PC-3 (cell line): Measurements from ENCODE around the gene IQGAP1. TPM values are rescaled to one million over a fixed set of nuclear protein-coding genes. Genes with fewer than 3 reads are reported as not detected.

Experiments
- ATAC-seq: fragments of 200-7000 bp; cut with Tn5 transposase; 2 replicates; pipeline ENCODE4 v1.9.1; 2020; ENCODE audit warnings: mild to moderate bottlenecking, moderate library complexity
- BruUV-seq: library from RNA; stranded (reverse); fragments of 400-500 nt; replicated peaks from 2 replicates; lab custom pipeline; 2021; lab: Mats Ljungman, UMichigan
- CTCF ChIA-PET: fragments of 300-600 bp; sonication (Branson Sonifier 250); formaldehyde crosslinking; loops from one replicate; lab custom pipeline; 2022; ENCODE audit warnings: antibody characterized with exemption; lab: Charles Lee
- POLR2A ChIA-PET: fragments of 300-600 bp; sonication (Branson Sonifier 250); formaldehyde crosslinking; loops from one replicate; lab custom pipeline; 2022; ENCODE audit warnings: antibody characterized with exemption; ENCODE audit not compliant: unreplicated experiment; lab: Charles Lee
- DNase-seq: peaks from one replicate; pipeline ENCODE4 v3.0.0-alpha.2; 2015
- H2AFZ ChIP-seq: fragments of 300-600 bp; sonication (generic); 2 replicates; pipeline ENCODE4 v1.6.0; 2016; ENCODE audit warnings: antibody characterized with exemption, low read length
- H3F3A ChIP-seq: fragments of 300-600 bp; sonication (generic); one replicate; pipeline ENCODE4 v1.6.0; 2017; ENCODE audit warnings: antibody characterized with exemption, low read length, control low read depth, mild to moderate bottlenecking; ENCODE audit not compliant: unreplicated experiment
- H3K27ac ChIP-seq: fragments of 300-600 bp; sonication (generic); 2 replicates; pipeline ENCODE4 v1.5.1; 2016; ENCODE audit warnings: mild to moderate bottlenecking, low read length
- H3K27me3 ChIP-seq: fragments of 300-600 bp; sonication (generic); 2 replicates; pipeline ENCODE4 v1.6.1; 2016; ENCODE audit warnings: low read length, mixed read lengths
- H3K36me3 ChIP-seq: fragments of 300-600 bp; sonication (generic); 2 replicates; pipeline ENCODE4 v1.6.1; 2016; ENCODE audit warnings: low read depth, mixed run types, low read length, mixed read lengths
- H3K4me1 ChIP-seq: fragments of 300-600 bp; sonication (generic); 2 replicates; pipeline ENCODE4 v1.5.1; 2016; ENCODE audit warnings: low read length; ENCODE audit not compliant: insufficient read depth
- H3K4me2 ChIP-seq: fragments of 300-600 bp; sonication (generic); 2 replicates; pipeline ENCODE4 v1.6.0; 2016; ENCODE audit warnings: low read length
- H3K4me3 ChIP-seq: fragments of 300-600 bp; sonication (generic); 2 replicates; pipeline ENCODE4 v1.5.1; 2016; ENCODE audit warnings: mild to moderate bottlenecking, low read length, mixed read lengths
- H3K79me2 ChIP-seq: fragments of 300-600 bp; sonication (generic); 2 replicates; pipeline ENCODE4 v1.6.1; 2017; ENCODE audit warnings: low read length, mixed read lengths
- H3K9ac ChIP-seq: fragments of 300-600 bp; sonication (generic); 2 replicates; pipeline ENCODE4 v1.6.0; 2016; ENCODE audit warnings: mild to moderate bottlenecking, low read length
- H3K9me2 ChIP-seq: fragments of 300-600 bp; sonication (generic); replicated peaks from 2 replicates; pipeline ENCODE4 v1.6.1; 2016; ENCODE audit warnings: mixed run types, low read length, mixed read lengths
- H3K9me3 ChIP-seq: fragments of 300-600 bp; sonication (generic); 2 replicates; pipeline ENCODE4 v1.6.1; 2016; ENCODE audit warnings: low read length, mixed read lengths
- H4K20me1 ChIP-seq: fragments of 300-600 bp; sonication (generic); 2 replicates; pipeline ENCODE4 v1.6.1; 2016; ENCODE audit warnings: low read length, mixed read lengths
- CTCF ChIP-seq: fragments of 300-600 bp; sonication (generic); conservative IDR thresholded peaks from 2 replicates; pipeline ENCODE4 v1.5.1; 2017; ENCODE audit warnings: antibody characterized with exemption, low read depth, mild to moderate bottlenecking, low read length
- EZH2 ChIP-seq: fragments of 300-600 bp; sonication (generic); IDR thresholded peaks from one replicate; pipeline ENCODE4 v1.6.1; 2017; ENCODE audit warnings: antibody characterized with exemption, mild to moderate bottlenecking, low read length; ENCODE audit not compliant: unreplicated experiment
- EZH2phosphoT487 ChIP-seq: fragments of 300-600 bp; sonication (generic); IDR thresholded peaks from 2 replicates; pipeline ENCODE4 v1.6.1; 2018; ENCODE audit warnings: mild to moderate bottlenecking, antibody characterized with exemption, low read length, borderline replicate concordance
- intact Hi-C: fragments of 100-400 bp; cut with micrococcal nuclease; formaldehyde crosslinking; loops from 2 replicates; pipeline ENCODE4 v1.9.0; 2023
- total RNA-seq: library from RNA; depleted of rRNA; stranded (reverse); fragments of >200 nt; gene quantifications from 2 replicates; pipeline ENCODE4 v1.2.3, GENCODE V29; 2014

The IQGAP1 gene
- total RNA-seq, 1 experiment from 2014 or later: 139 TPM

- no peaks in the 10 kb centered on the region for H3K27me3 ChIP-seq
- H3F3A ChIP-seq: peaks cover 11% of the 10 kb centered on the region
- H2AFZ ChIP-seq: no peak overlapping the region
- DNase-seq (peak; percentile 96), ATAC-seq (peak; percentile 74)
- H4K20me1 ChIP-seq: no peaks in the 10 kb centered on the region
- intact Hi-C loops: loop anchor here (5.0 kb wide), 1 partner anchor 77 kb away; no protein-coding TSS in a partner anchor
- H3K79me2 ChIP-seq: no peaks in the 10 kb centered on the region
- TF ChIP-seq CTCF: no peak
- TF ChIP-seq EZH2: no peak
- TF ChIP-seq EZH2phosphoT487: no peak
- peak overlapping the region; percentile 18; the same call in 1 of the 2 replicates for H3K4me3 ChIP-seq
- no peaks in the 10 kb centered on the region for H3K9me3 ChIP-seq
- H3K4me2 ChIP-seq: peak overlapping the region; percentile 67
- peak overlapping the region; percentile 90 for H3K27ac ChIP-seq
- H3K36me3 ChIP-seq: peaks cover 44% of the 10 kb centered on the region
- POLR2A ChIA-PET: interaction anchor here (0.6 kb wide), 1 partner anchor 18 kb away, joined by 4 read pairs; no protein-coding TSS in a partner anchor
- CTCF ChIA-PET: interaction anchor here (0.6 kb wide), 2 partner anchors 159 to 186 kb away, joined by 4 to 5 read pairs; no protein-coding TSS in a partner anchor
- H3K9ac ChIP-seq: peak overlapping the region; percentile 23; the same call in 1 of the 2 replicates
- peaks cover 36% of the 10 kb centered on the region for H3K4me1 ChIP-seq
- no TSS peak for BruUV-seq
- H3K9me2 ChIP-seq: no peaks in the 10 kb centered on the region
Measured at GRCh38 chr15:90479656-90480055, 91.6 kb downstream of the IQGAP1 start.

GRCh38 chr15:90481023-90481422 lies 93.0 kb downstream of the IQGAP1 start:
- POLR2A ChIA-PET: interaction anchor here (0.5 kb wide), 1 partner anchor 247 kb away, joined by 6 read pairs; the partner anchor contains the start of gene CIB1
- intact Hi-C loops: no loop called here
- Histone ChIP-seq H3K79me2 (no peaks in the 10 kb centered on the region), H3K9me2 (no peaks in the 10 kb centered on the region), H3K9ac (no peak overlapping the region), H3K27ac (no peak overlapping the region), H3K4me1 (peaks cover 36% of the 10 kb centered on the region), H3K36me3 (peaks cover 53% of the 10 kb centered on the region), H2AFZ (no peak overlapping the region), H3K9me3 (no peaks in the 10 kb centered on the region), H3K4me3 (no peak overlapping the region), H3K27me3 (no peaks in the 10 kb centered on the region), H3K4me2 (no peak overlapping the region), H3F3A (peaks cover 11% of the 10 kb centered on the region), H4K20me1 (no peaks in the 10 kb centered on the region)
- TF ChIP-seq CTCF: no peak
- TF ChIP-seq EZH2phosphoT487: no peak
- TF ChIP-seq EZH2: no peak
- CTCF ChIA-PET: interaction anchor here (0.6 kb wide), 1 partner anchor 161 kb away, joined by 10 read pairs; no protein-coding TSS in a partner anchor
- ATAC-seq (no peak), DNase-seq (no peak)
- no TSS peak for BruUV-seq
